LHCN-M2 (cell line): ENCODE data around the gene SORCS2. TPM values are rescaled to one million over a fixed set of nuclear protein-coding genes. Genes with fewer than 3 reads are reported as not detected.

Experiments
- DNase-seq: peaks from one replicate; pipeline ENCODE4 v3.0.0-alpha.2; 2012; ENCODE audit warnings: low read depth
- total RNA-seq: library from RNA; depleted of rRNA; stranded (reverse); fragments of >200 nt; gene quantifications from 2 replicates; pipeline ENCODE4 v1.2.3, GENCODE V29; 2014

Gene SORCS2
- total RNA-seq, 1 experiment from 2014 or later, result 0.52 TPM

GRCh38 chr4:7217474-7218321, 25.4 kb downstream of the SORCS2 start:
- peak; percentile 48 for DNase-seq

- DNase-seq, result no peak
Observed at GRCh38 chr4:7218686-7219085, 26.3 kb downstream of the SORCS2 start.

- DNase-seq, result no peak
Observed at GRCh38 chr4:7222521-7222920, 30.2 kb downstream of the SORCS2 start.

- no peak for DNase-seq
Observed at GRCh38 chr4:7223541-7223940, 31.2 kb downstream of the SORCS2 start.

- DNase-seq, result no peak
Observed at GRCh38 chr4:7224001-7224400, 31.7 kb downstream of the SORCS2 start.

GRCh38 chr4:7224878-7225533, 32.7 kb downstream of the SORCS2 start:
- no peak for DNase-seq

GRCh38 chr4:7226439-7226838, 34.1 kb downstream of the SORCS2 start:
- no peak for DNase-seq

- no peak for DNase-seq
Observed at GRCh38 chr4:7227008-7227407, 34.7 kb downstream of the SORCS2 start.

GRCh38 chr4:7228734-7229133, 36.4 kb downstream of the SORCS2 start:
- no peak for DNase-seq

- DNase-seq, result no peak
Observed at GRCh38 chr4:7232061-7232650, 39.8 kb downstream of the SORCS2 start.

- DNase-seq, result no peak
Observed at GRCh38 chr4:7233006-7233580, 40.8 kb downstream of the SORCS2 start.

- DNase-seq, result no peak
Observed at GRCh38 chr4:7233601-7234000, 41.3 kb downstream of the SORCS2 start.

GRCh38 chr4:7234355-7235029, 42.2 kb downstream of the SORCS2 start:
- DNase-seq, result no peak

GRCh38 chr4:7235030-7235380, 42.7 kb downstream of the SORCS2 start:
- no peak for DNase-seq

- no peak for DNase-seq
Observed at GRCh38 chr4:7236847-7237246, 44.5 kb downstream of the SORCS2 start.

- no peak for DNase-seq
Observed at GRCh38 chr4:7237873-7238272, 45.5 kb downstream of the SORCS2 start.

GRCh38 chr4:7238300-7238960, 46.1 kb downstream of the SORCS2 start:
- no peak for DNase-seq

GRCh38 chr4:7239101-7239820, 46.9 kb downstream of the SORCS2 start:
- no peak for DNase-seq

GRCh38 chr4:7239844-7240243, 47.5 kb downstream of the SORCS2 start:
- no peak for DNase-seq

- DNase-seq, result no peak
Observed at GRCh38 chr4:7240306-7240705, 48.0 kb downstream of the SORCS2 start.
